Measurements from ENCODE around the gene PARPBP. TPM values are rescaled to one million over a fixed set of nuclear protein-coding genes. Genes with fewer than 3 reads are reported as not detected.

Gene PARPBP
- total and polyA plus RNA-seq, 2 donors (not counting 1 experiment from before 2014, with no cell fraction given), result 1.2 to 5.2 TPM

GRCh38 chr12:102204025-102204424, 84.0 kb downstream of the PARPBP start:
- H4K20me1 ChIP-seq (ENCODE audit: control insufficient read depth, insufficient read depth, low read length, poor library complexity, severe bottlenecking), result no peaks in the 10 kb centered on the region
- H3K9me3 ChIP-seq (ENCODE audit: control extremely low read depth in 1 of 3, control insufficient read depth in 2 of 3, insufficient read depth in 1 of 3, low read length in 2 of 3), result peaks cover 0 to 2% (median 1%) of the 10 kb centered on the region in 3 donors
- Mint-ChIP-seq H3K27me3 (no peaks in the 10 kb centered on the region), H3K4me1 (peaks cover 10% of the 10 kb centered on the region), H3K27ac (no peak overlapping the region), H3K9me3 (ENCODE audit: insufficient read depth) (peaks cover 6% of the 10 kb centered on the region), H3K4me3 (no peak overlapping the region)
- H3K9ac ChIP-seq (ENCODE audit: low read length), result no peak overlapping the region
- POLR2A ChIA-PET, result no interaction called here
- no peak for ATAC-seq (ENCODE audit: low read depth)
- no peaks in the 10 kb centered on the region for H3K36me3 ChIP-seq (replicated peaks in 1 of 2; ENCODE audit: control extremely low read depth in 1 of 2, control insufficient read depth in 1 of 2, extremely low read depth in 1 of 2, insufficient read depth in 2 of 2, low read length in 1 of 2)
- CTCF ChIA-PET, result no interaction called here
- no peak overlapping the region for H3K27ac ChIP-seq (ENCODE audit: low read length in 2 of 2)
- no peak overlapping the region for H3K4me2 ChIP-seq (replicated peaks; ENCODE audit: low read depth, low read length, poor library complexity, severe bottlenecking)
- H3K79me2 ChIP-seq (ENCODE audit: control insufficient read depth, insufficient read depth, low read length), result no peaks in the 10 kb centered on the region
- TF ChIP-seq EZH2 (IDR thresholded peaks at IDR 0.05; ENCODE audit: borderline replicate concordance, insufficient read depth, low read depth, low read length, poor library complexity, severe bottlenecking) (no peak), CTCF (IDR thresholded peaks at IDR 0.05) (no peak)
- intact Hi-C loops (cut with micrococcal nuclease), result no loop called here
- no peaks in the 10 kb centered on the region for H3K27me3 ChIP-seq (replicated peaks in 1 of 4; ENCODE audit: control extremely low read depth in 1 of 4, control insufficient read depth in 3 of 4, insufficient read depth in 4 of 4, low read length in 3 of 4)
- no peaks in the 10 kb centered on the region for H3K4me1 ChIP-seq (ENCODE audit: control insufficient read depth in 2 of 2, insufficient read depth in 2 of 2, low read length in 2 of 2)
- no peak for DNase-seq
- H3K4me3 ChIP-seq (ENCODE audit: control extremely low read depth in 1 of 5, extremely low read depth in 1 of 5, insufficient read depth in 1 of 5, low read depth in 2 of 5, low read length in 4 of 5), result no peak overlapping the region
- no peak overlapping the region for H2AFZ ChIP-seq (ENCODE audit: insufficient read depth, low read depth, low read length, poor library complexity, severe bottlenecking)
- WGBS (ENCODE audit: insufficient coverage), result 100% methylated on average over 1 of the region's 2 CpGs

- no peak overlapping the region for H3K4me3 Mint-ChIP-seq
- Histone ChIP-seq H3K4me2 (replicated peaks; ENCODE audit: low read depth, low read length, poor library complexity, severe bottlenecking) (no peak overlapping the region), H3K27ac (ENCODE audit: low read length in 2 of 2) (no peak overlapping the region), H3K79me2 (ENCODE audit: control insufficient read depth, insufficient read depth, low read length) (no peaks in the 10 kb centered on the region), H4K20me1 (ENCODE audit: control insufficient read depth, insufficient read depth, low read length, poor library complexity, severe bottlenecking) (no peaks in the 10 kb centered on the region), H3K4me1 (ENCODE audit: control insufficient read depth in 2 of 2, insufficient read depth in 2 of 2, low read length in 2 of 2) (no peaks in the 10 kb centered on the region), H3K4me3 (ENCODE audit: control extremely low read depth in 1 of 5, extremely low read depth in 1 of 5, insufficient read depth in 1 of 5, low read depth in 2 of 5, low read length in 4 of 5) (no peak overlapping the region), H3K9me3 (ENCODE audit: control extremely low read depth in 1 of 3, control insufficient read depth in 2 of 3, insufficient read depth in 1 of 3, low read length in 2 of 3) (no peaks in the 10 kb centered on the region), H3K27me3 (replicated peaks in 1 of 4; ENCODE audit: control extremely low read depth in 1 of 4, control insufficient read depth in 3 of 4, insufficient read depth in 4 of 4, low read length in 3 of 4) (no peaks in the 10 kb centered on the region), H3K9ac (ENCODE audit: low read length) (no peak overlapping the region), H2AFZ (ENCODE audit: insufficient read depth, low read depth, low read length, poor library complexity, severe bottlenecking) (no peak overlapping the region), H3K36me3 (replicated peaks in 1 of 2; ENCODE audit: control extremely low read depth in 1 of 2, control insufficient read depth in 1 of 2, extremely low read depth in 1 of 2, insufficient read depth in 2 of 2, low read length in 1 of 2) (no peaks in the 10 kb centered on the region)
- ChIA-PET POLR2A (no interaction called here), CTCF (no interaction called here)
- no peak overlapping the region for H3K27ac Mint-ChIP-seq
- H3K27me3 Mint-ChIP-seq, result no peaks in the 10 kb centered on the region
- TF ChIP-seq CTCF (IDR thresholded peaks at IDR 0.05), result no peak
- TF ChIP-seq EZH2 (IDR thresholded peaks at IDR 0.05; ENCODE audit: borderline replicate concordance, insufficient read depth, low read depth, low read length, poor library complexity, severe bottlenecking), result no peak
- H3K9me3 Mint-ChIP-seq (ENCODE audit: insufficient read depth), result no peaks in the 10 kb centered on the region
- intact Hi-C loops (cut with micrococcal nuclease), result no loop called here
- ATAC-seq (ENCODE audit: low read depth) (no peak), DNase-seq (no peak)
- no peaks in the 10 kb centered on the region for H3K4me1 Mint-ChIP-seq
- whole genome bisulfite sequencing (ENCODE audit: insufficient coverage), result 83% methylated on average over 1 of the region's 5 CpGs
Measured at GRCh38 chr12:102215992-102216691, 96.2 kb downstream of the PARPBP start.

All from B cell (primary cell).